ENCODE measurements around the gene COL6A5. TPM values are rescaled to one million over a fixed set of nuclear protein-coding genes. Genes with fewer than 3 reads are reported as not detected.

Gene COL6A5
- total RNA-seq, 4 donors from 2014 or later, result 0.15 to 2.1 (median 0.44) TPM

DNA sequence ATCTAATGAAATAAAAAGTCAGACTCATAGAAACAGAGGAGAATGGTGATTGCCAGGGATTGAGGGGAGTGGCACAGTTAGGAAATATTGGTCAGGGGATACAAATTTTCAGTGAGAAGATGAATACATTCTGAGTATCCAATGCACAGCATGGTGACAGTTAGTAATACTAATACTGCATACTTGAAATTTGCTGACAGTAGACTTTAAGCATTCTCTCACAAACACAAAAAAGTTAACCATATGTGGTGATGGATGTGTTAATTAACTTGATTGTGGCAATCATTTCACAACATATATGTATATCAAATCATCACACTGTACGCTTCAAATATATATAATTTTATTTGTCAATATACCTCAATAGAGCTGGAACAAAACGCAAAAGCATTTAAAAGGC lies 162.3 kb downstream of the COL6A5 start:
- H3K9me3 ChIP-seq, result no peaks in the 10 kb centered on the region
- H3K4me3 ChIP-seq, result no peak overlapping the region
- no peak for DNase-seq (ENCODE audit: low spot score in 2 of 2)
- no peaks in the 10 kb centered on the region for H3K4me1 ChIP-seq
- no peaks in the 10 kb centered on the region for H3K27me3 ChIP-seq
- TF ChIP-seq POLR2A (IDR thresholded peaks at IDR 0.05) (no peak), EP300 (IDR thresholded peaks at IDR 0.05) (no peak), POLR2AphosphoS5 (IDR thresholded peaks at IDR 0.05) (no peak)
- TF ChIP-seq, protein P1, sequence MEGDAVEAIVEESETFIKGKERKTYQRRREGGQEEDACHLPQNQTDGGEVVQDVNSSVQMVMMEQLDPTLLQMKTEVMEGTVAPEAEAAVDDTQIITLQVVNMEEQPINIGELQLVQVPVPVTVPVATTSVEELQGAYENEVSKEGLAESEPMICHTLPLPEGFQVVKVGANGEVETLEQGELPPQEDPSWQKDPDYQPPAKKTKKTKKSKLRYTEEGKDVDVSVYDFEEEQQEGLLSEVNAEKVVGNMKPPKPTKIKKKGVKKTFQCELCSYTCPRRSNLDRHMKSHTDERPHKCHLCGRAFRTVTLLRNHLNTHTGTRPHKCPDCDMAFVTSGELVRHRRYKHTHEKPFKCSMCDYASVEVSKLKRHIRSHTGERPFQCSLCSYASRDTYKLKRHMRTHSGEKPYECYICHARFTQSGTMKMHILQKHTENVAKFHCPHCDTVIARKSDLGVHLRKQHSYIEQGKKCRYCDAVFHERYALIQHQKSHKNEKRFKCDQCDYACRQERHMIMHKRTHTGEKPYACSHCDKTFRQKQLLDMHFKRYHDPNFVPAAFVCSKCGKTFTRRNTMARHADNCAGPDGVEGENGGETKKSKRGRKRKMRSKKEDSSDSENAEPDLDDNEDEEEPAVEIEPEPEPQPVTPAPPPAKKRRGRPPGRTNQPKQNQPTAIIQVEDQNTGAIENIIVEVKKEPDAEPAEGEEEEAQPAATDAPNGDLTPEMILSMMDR (IDR thresholded peaks at IDR 0.05), result no peak
- 95% methylated on average over 2 of the region's 2 CpGs for WGBS
- H3K36me3 ChIP-seq, result no peaks in the 10 kb centered on the region
- H3K27ac ChIP-seq, result no peak overlapping the region

DNA sequence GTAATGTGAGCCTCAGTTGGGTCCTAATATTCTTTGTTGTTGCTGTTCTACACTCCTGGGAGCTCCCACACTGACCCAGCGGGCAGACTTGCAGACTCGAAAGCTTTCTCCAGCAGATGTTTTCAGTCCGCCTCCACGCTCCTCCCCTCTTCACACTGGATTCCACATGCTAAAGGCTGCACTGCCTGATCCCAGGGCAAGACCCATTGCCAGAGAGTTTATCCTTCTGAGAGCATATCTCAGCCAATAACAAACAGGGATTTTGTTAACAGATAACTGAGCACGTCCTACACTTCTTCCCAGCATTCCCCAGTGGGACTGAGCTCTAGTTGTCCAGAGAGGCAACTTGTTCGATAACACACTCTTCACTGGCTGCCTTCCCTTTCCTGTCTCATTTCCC lies 163.5 kb downstream of the COL6A5 start:
- Histone ChIP-seq H3K27me3 (no peaks in the 10 kb centered on the region), H3K27ac (no peak overlapping the region), H3K9me3 (no peaks in the 10 kb centered on the region), H3K4me1 (no peaks in the 10 kb centered on the region), H3K36me3 (no peaks in the 10 kb centered on the region), H3K4me3 (no peak overlapping the region)
- no peak for DNase-seq (ENCODE audit: low spot score in 2 of 2)
- WGBS, result 71% methylated on average over 6 of the region's 6 CpGs
- no peak for TF ChIP-seq POLR2AphosphoS5 (IDR thresholded peaks at IDR 0.05)

DNA sequence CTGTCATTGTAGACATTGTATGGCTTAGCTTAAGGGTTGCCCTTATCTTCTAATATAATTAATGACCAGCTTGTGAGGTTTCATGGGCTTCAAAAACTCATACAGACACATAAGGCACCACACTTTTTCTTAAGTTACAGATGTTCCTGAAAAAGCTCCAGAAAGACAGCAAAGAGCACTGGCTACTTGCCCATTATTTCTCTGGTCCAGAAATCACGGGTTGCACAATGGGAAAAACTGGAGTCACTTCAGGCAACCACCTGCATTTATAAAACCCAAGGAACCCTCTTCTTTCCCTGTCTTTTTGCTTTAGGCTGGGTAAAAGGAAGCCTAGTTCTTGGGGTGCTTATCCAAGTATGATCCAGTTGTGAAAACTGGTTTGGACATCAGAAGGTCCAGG lies 169.2 kb downstream of the COL6A5 start:
- H3K4me3 ChIP-seq, result no peak overlapping the region
- TF ChIP-seq POLR2AphosphoS5 (IDR thresholded peaks at IDR 0.05) (no peak), EP300 (IDR thresholded peaks at IDR 0.05) (no peak), POLR2A (IDR thresholded peaks at IDR 0.05) (no peak)
- TF ChIP-seq, protein P1 (IDR thresholded peaks at IDR 0.05), result no peak
- DNase-seq (ENCODE audit: low spot score in 2 of 2), result no peak
- 33% methylated on average over 1 of the region's 1 CpG for WGBS
- no peaks in the 10 kb centered on the region for H3K9me3 ChIP-seq
- H3K27me3 ChIP-seq, result peaks cover 31% of the 10 kb centered on the region
- H3K36me3 ChIP-seq, result no peaks in the 10 kb centered on the region
- H3K4me1 ChIP-seq, result peaks cover 4% of the 10 kb centered on the region
- no peak overlapping the region for H3K27ac ChIP-seq

GRCh38 chr3:130515755-130516154 lies 170.3 kb downstream of the COL6A5 start:
- H3K4me3 ChIP-seq, result no peak overlapping the region
- no peaks in the 10 kb centered on the region for H3K9me3 ChIP-seq
- H3K27ac ChIP-seq, result no peak overlapping the region
- WGBS, result 89% methylated on average over 2 of the region's 2 CpGs
- H3K4me1 ChIP-seq, result peaks cover 4% of the 10 kb centered on the region
- peaks cover 31% of the 10 kb centered on the region for H3K27me3 ChIP-seq
- H3K36me3 ChIP-seq, result no peaks in the 10 kb centered on the region
- DNase-seq (ENCODE audit: low spot score in 2 of 2), result no peak
- TF ChIP-seq POLR2AphosphoS5 (IDR thresholded peaks at IDR 0.05) (no peak), EP300 (IDR thresholded peaks at IDR 0.05) (no peak), POLR2A (IDR thresholded peaks at IDR 0.05) (no peak)
- TF ChIP-seq, protein P1 (IDR thresholded peaks at IDR 0.05), result no peak

DNA sequence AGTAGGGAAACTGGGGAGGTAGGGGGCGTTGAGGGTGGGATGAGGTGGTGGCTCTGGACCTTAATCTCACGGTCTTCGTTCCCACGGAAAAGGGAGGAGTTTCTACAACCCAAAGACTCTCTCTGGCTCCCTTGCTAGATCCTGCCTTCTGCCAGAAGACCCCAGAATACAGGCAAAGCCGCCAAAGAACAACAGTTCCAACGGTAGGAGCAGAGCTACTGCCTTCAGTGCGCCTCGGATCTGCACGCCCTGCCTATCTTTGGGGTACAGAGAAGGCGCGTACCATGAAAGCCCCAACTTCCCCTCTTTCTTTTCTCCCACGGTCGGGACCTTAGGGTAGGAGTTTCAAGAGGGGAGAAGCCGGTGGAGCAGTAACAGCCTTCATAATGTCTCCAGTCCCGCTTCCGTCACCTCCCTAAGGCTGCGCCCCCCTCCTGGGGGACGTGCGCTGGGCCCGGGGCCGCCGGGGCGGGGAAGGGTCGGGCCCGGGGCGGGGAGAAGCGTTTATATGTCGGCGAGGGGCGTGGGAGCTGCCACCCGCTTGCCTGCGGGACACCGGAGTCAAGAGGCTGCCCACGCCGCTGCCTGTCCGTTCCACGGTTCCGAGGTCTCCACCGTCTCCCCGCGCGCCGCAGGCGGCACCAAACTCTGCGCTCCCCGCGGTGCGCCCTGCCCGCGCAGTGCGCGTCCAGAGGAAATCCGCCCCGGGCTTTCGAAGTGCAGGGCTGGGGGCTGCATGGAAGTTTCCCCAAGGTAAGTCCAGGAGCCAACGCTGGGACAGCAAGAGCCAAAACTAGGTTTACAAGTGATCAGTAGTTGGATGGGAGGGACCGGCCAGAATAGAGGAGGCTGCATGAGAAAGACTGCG lies 171.4 kb downstream of the COL6A5 start, which contains the start of gene COL6A6:
COL6A6 (plus strand) TSS at position 533 of the 868 bp plus-strand sequence. CDS start 43,188 bp downstream, outside the sequence.
- Histone ChIP-seq H3K4me1 (peaks cover 4% of the 10 kb centered on the region), H3K9me3 (no peaks in the 10 kb centered on the region), H3K36me3 (no peaks in the 10 kb centered on the region), H3K4me3 (peak within 1 kb of the TSS; percentile 22), H3K27me3 (peaks cover 31% of the 10 kb centered on the region), H3K27ac (no peak within 1 kb of the TSS)
- WGBS, result 7% methylated on average over 17 of the region's 58 CpGs
- no peak for DNase-seq (ENCODE audit: low spot score in 2 of 2)
- TF ChIP-seq POLR2AphosphoS5 (IDR thresholded peaks at IDR 0.05) (no peak), POLR2A (IDR thresholded peaks at IDR 0.05) (no peak), EP300 (IDR thresholded peaks at IDR 0.05) (no peak)
- TF ChIP-seq, protein P1 (IDR thresholded peaks at IDR 0.05), result no peak

Measured in suprapubic skin (tissue), 4 donors.